DOHH2 (cell line): Measurements from ENCODE around the gene TCEA2.

Experiments used
- CTCF ChIP-seq: fragments of 200-600 bp; sonication (generic); IDR thresholded peaks from one replicate; pipeline ENCODE4 v1.5.1; 2014; ENCODE audit warnings: antibody characterized with exemption, mild to moderate bottlenecking, low read depth, low read length; ENCODE audit not compliant: poor library complexity, severe bottlenecking
- EZH2phosphoT487 ChIP-seq: fragments of 200-600 bp; sonication (generic); IDR thresholded peaks from 2 replicates; pipeline ENCODE4 v1.6.1; 2017; ENCODE audit warnings: borderline replicate concordance, mild to moderate bottlenecking, antibody characterized with exemption, low read length, moderate library complexity, mixed read lengths

- TF ChIP-seq CTCF (no peak), EZH2phosphoT487 (no peak)
These were observed 17.2 kb downstream of the TCEA2 start, which contains the start of gene OPRL1 for GRCh38 chr20:64080013-64080812.
